GM08714 (cell line): ENCODE data around the gene HTD2.

Source experiments
- H3K4me3 ChIP-seq: fragments of 200-500 bp; sonication (Bioruptor generic); 2 replicates; pipeline ENCODE4 v1.5.1; 2014; ENCODE audit warnings: mild to moderate bottlenecking, low read length, inconsistent platforms
- ZNF274 ChIP-seq: IDR thresholded peaks from 2 replicates; pipeline ENCODE4 v1.6.1; 2012; ENCODE audit warnings: mild to moderate bottlenecking, low read depth, low read length

HTD2 gene

DNA sequence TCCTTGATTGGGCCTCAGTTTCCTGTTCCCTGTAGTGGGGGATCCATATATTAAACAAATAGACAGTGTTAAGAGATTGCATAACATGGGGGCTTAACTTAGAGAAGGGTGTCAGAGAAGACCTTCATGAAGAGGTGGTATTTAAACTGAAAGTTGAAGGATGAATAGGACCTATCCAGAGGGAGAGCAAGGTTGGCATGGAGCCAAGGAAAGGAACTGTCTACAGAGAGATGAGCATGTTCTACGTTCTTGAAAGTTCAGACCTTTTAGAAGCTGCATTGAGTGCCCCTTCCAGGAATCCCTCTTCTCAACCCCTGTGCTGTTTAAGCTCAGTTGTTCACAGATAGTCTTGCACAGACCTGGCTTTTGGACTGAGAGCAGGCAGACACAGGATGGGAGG lies 2.4 kb downstream of the HTD2 start:
- H3K4me3 ChIP-seq = no peak overlapping the region
- no peak for TF ChIP-seq ZNF274

DNA sequence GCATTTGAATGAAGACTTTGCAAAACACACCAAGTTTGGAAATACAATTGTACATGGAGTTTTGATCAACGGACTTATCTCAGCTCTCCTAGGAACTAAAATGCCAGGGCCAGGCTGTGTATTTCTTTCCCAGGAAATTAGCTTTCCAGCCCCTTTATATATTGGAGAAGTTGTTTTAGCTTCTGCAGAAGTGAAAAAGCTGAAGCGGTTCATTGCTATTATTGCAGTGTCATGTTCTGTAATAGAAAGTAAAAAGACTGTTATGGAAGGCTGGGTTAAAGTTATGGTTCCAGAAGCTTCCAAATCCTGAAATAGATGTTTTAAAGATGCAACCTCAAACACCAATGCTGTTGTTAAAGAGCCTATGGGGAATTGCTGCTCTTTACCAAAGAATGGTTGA lies 11.5 kb downstream of the HTD2 start:
- no peak for TF ChIP-seq ZNF274

DNA sequence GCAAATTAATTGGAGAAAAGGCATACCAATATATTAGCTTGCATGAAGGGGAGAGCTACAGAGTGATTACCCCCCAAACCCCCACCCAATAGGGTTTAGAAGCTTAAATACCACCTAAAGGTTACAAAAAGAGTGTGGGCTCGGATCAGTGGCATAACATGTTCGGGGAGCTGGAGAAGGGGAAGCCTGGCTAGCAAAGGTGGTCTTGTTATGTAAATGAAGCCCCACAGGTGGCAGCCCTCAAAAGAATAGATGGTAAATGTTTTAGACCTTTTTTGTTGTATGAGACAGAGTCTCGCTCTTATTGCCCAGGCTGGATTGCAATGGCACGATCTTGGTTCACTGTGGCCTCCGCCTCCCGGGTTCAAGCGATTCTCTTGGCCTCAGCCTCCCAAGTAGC lies 15.5 kb downstream of the HTD2 start:
- TF ChIP-seq ZNF274 = no peak
- no peak overlapping the region for H3K4me3 ChIP-seq

More for the DNA sequence above, 11.5 kb downstream of the HTD2 start:
- no peak overlapping the region for H3K4me3 ChIP-seq

DNA sequence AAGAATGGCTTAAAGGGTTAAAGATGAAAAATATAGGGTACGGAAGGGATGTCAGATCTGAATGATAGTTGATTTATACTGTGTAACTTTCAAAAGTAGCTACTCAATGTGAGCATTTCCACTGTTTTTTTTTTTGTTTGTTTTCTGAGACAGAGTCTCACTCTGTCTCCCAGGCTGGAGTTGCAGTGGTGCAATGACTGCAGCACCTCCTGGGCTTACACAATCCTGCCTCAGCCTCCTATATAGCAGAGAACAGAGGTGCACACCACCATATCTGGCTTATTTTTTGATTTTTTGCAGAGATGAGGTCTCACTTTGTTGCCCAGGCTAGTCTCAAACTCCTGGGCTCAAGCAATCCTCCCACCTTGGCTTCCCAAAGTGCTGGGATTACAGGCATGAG lies 16.5 kb downstream of the HTD2 start:
- no peak for TF ChIP-seq ZNF274
- no peak overlapping the region for H3K4me3 ChIP-seq

DNA sequence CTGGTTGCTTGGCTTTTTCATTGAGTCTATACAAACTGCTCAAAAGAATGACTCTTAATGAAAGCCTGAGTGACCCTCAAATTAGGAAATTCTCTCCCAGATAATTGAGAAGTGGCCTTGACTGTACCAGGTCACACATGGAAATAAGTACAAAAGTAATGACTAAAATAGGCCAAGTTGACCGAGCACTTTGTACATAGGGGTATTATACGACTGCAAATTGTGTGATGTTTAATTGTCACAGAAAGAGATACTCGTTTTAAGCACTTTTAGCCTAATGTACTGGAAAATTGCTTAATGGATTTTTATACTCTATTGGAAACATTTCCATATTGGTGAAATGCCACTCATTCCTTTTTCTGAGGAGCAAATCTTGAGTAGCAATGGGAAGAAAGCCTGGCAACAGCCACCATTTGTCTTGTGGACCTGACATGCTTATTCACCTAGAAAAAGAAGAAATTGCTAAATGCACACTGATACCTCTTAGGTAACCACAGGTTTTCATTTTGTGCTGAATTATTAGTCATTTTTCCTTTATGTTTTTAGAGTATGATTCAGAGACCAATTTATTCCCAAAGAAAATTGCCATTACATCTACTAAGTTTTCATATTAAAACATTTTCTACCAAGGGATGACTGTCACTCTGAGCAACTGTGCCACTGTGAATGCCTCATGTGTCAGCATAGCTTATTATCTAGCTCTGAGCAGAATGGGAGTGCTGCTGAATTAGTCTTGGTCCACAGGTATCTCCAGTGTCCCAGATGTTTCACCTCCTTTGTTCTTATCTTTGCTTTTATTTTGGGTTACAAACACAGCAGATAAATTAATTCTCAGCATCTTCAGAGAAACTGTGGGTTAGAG lies 17.4 kb downstream of the HTD2 start:
- no peak overlapping the region for H3K4me3 ChIP-seq
- no peak for TF ChIP-seq ZNF274

DNA sequence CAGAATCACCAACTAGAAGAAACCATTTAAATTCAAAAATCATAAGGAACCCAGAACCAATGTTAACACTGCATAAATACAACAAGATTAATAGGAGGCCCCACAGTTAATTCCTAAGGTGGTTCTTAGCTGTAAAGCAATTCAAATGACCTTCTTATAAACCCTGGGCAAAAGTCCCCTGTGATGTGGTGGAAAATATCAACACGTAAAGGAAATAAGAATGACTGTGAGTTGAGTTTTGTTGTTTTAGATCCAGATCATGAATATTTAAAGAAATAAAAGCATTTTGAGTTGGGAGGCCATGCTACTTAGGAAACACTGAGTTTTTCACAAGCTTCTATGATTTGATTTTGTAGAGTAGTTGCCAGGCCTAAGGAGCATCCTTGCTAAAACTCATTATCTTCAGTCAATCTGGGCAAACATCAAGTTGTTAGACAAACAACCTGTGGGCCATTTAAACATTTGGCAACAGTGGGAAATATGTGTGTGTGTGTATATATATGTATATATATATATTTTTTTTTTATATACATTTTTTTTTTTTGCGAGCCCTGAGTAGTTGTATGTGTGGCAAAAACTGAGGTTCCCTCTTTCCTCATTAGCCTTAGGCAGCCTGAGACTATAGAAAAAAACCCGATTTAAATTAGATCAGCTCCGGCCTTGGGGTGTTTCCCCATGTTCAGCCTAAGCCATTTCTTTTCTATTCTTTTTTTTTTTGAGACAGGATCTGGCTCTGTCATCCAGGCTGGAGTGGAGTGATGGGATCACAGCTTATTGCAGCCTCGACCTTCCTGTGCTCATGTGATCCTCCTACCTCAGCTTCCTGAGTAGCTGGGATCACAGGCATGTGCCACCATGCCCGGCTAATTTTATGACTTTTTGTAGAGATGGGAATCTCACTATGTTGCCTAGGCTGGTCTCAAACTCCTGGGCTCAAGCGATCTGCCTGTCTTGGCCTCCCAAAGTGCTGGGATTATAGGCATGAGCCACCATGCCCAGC lies 18.4 kb downstream of the HTD2 start:
- no peak overlapping the region for H3K4me3 ChIP-seq
- no peak for TF ChIP-seq ZNF274

DNA sequence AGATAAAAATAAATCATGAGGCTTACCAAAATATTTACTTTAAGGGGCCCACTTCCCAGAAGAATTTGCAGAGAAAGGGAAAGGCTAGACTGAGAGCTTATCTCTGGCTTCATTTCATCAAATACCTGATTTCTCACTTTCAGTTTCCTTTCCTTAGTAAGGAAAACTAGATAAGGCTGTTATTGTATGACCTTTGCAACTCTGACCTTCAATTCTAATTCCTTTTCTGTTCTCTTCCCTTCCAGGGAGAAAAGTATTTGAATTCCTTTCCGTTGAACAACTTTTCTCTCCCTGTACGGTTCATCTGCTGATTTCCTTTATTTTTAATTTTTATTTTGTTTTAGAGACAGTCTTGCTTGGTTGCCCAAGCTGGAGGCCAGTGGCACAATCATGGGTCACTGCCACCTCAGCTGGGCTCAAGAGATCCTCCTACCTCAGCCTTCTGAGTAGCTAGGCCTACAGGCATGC lies 19.2 kb downstream of the HTD2 start:
- no peak overlapping the region for H3K4me3 ChIP-seq

DNA sequence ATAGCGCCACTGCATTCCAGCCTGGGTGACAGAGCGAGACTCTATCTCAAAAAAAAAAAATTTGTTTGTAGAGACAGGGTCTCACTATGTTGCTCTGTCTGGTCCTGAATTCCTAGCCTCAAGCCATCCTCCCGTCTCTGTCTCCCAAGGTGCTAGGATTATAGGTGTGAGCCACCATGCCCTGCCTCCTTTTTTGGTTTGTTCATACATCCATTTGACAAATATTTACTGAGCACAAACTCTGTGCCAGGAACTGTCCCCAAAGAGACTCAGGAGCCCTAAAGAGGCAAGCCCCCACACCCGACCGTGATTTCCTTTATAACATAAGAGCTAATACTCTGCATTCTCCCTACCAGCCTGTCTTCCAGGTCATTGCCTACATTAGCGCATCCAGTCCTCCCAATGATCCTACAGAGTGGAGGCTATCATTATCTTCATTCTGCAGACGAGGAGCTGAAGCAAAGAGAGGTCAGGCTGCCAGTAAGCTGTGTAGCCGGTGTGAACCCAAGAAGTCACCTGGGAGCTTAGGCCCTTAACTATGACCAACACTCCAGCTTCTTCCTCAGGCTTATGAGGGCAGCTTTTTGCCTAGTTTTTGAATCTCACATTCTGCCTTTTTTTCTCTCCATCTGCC lies 20.1 kb downstream of the HTD2 start:
- H3K4me3 ChIP-seq = no peak overlapping the region
- no peak for TF ChIP-seq ZNF274

More for the DNA sequence above, 19.2 kb downstream of the HTD2 start:
- no peak for TF ChIP-seq ZNF274

DNA sequence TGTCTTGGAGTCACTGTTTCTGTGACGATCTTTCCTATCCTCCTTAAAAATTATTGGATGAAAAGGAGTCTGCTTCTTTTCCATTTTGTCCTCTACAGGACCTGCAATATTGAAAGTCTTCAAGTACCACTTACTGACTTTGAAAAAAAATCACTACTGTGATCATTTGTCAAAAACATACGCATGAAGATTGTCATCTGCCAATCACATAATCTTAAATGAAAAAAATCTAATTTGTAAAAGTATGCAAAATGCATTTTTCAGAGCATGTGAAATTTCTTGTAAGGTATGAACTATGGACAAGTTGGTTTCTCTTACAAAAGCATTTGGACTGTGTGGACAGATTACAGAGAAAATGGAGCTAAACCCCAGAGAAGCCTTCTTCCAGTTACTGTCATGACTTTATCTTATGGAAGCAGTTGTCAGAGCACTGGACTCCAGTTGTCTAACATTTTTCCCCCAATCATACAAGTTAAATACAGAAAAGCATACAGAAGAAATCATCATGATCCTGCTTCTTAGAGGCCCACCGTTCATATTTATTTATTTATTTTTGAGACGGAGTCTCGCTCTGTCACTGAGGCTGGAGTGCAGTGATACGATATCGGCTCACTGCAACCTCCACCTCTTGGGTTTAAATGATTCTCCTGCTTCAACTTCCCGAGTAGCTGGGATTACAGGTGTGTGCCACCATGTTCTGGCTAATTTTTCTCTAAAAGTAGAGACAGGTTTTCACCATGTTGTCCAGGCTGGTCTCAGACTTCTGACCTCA lies 23.0 kb downstream of the HTD2 start:
- H3K4me3 ChIP-seq = no peak overlapping the region
- TF ChIP-seq ZNF274 = no peak

DNA sequence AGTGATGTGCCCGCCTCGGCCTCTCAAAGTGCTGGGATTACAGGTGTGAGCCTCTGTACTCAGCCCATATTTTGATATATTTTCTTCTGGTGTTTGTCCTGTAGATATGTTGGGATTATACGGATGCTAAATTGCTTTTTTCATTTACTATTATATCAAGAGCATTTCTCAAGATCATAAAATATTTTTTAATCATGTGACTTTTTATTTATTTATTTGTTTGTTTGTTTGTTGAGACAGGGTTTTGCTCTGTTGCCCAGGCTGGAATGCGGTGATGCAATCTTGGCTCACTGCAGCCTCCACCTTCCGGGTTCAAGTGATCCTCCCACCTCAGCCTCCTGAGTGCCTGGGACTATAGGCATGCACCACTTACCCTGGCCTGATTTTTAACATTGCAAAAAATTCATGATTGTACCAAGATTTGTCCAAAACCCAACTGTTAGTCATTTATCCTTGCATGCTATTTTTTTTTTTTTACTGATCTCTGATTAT lies 23.6 kb downstream of the HTD2 start:
- H3K4me3 ChIP-seq = no peak overlapping the region
- no peak for TF ChIP-seq ZNF274

DNA sequence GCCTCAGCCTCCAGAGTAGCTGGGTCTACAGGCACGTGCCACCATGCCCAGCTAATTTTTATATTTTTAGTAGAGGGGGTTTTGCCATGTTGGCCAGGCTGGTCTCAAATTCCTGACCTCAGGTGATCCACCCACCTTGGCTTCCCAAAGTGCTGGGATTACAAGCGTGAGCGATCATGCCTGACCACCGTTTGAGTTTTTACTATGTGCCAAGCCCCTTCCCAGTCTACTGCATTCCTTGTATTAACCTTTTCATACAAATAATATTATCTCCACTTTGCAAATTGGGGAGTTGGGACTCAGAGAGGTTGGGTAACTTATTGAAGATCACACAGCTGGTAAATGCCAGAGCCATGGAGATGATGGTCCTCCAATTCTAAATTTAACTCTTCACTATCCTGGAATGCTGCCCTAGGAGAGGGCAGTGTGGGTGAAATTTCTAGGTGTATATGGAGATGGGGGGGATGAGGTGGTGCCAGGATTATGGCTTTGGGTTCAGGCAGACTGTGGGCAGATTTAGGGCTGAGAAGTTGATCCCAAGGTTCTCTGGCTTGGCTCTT lies 25.4 kb downstream of the HTD2 start:
- no peak overlapping the region for H3K4me3 ChIP-seq
- no peak for TF ChIP-seq ZNF274

DNA sequence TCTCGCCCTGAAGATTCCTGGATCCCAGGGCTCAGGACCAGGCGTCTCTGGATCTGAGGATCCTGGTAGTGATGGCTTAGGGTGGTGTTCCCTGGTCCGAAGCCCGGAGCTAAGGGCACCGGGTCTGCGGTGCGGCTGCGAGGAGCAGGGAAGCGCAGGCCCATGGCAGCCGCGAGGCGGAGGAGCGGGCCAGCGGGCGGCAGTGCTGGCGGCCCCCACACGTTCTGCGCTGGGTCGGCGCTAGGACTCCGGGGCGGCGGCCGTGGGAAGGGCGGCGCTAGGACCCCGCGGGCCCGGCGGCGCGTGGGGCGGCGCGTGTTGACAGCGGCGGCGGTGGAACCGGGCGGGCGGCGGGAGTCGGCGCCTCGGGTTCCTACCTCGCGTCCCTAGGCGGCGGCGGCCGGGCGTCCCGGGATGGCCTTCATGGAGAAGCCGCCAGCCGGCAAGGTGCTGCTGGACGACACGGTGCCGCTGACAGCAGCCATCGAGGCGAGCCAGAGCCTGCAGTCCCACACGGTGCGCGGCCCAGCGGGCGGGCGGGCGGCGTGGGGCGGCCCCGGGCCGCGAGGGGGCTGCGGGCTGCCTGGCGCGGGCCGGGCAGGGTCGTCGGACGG lies 26.4 kb downstream of the HTD2 start, which contains the start of gene PXK:
PXK (plus strand) TSS at position 318 of the 614 bp plus-strand sequence; CDS start at position 415, 97 bp downstream.
- TF ChIP-seq ZNF274 = no peak
- peak within 1 kb of the TSS; percentile 73 for H3K4me3 ChIP-seq
